VCaP (cell line): ENCODE results near the gene VPS13D.
A peak's percentile ranks its signal among the peaks of the same experiment; 100 is the strongest.
"Not testable (repeated sequence)": the region's sequence is repeated elsewhere in the genome, so short reads cannot be mapped to it uniquely, and the experiment has no call there.

Experiments used
- H3K27ac ChIP-seq: fragments of 450-650 bp; 2 replicates; pipeline ENCODE4 v1.5.1; 2017
- TF ChIP-seq, protein P1 (sequence below): fragments of 450-650 bp; conservative IDR thresholded peaks from 2 replicates; pipeline ENCODE4 v1.5.1; 2017; ENCODE audit warnings: mild to moderate bottlenecking, moderate library complexity

VPS13D gene

DNA sequence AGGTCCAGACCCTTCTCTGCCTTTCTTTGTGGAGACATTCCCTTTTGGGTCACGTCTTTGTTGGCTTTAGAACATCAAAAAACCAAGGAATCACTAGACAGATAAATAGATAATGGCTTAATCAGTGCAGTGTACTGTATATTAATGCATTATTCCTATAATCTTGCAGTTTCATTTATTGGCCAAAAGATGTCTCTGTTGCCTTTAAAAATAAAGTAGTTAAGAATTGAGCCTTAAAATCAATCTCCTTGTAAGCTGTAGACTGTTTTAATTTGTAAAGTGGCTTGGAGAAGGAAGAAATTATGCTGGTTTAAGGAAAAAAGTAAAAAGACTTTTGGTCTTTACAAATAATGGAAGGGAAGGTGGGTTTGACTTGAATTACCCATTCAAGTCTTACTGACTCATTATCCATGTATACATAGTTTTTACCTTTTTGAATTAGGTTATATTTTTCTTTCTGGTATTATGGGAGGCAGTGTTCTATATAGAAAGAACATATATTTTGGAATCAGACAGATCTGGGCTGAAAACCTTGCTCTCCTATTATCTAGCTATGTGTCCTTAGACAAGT, 84.6 kb downstream of the VPS13D start:
- TF ChIP-seq, protein P1, sequence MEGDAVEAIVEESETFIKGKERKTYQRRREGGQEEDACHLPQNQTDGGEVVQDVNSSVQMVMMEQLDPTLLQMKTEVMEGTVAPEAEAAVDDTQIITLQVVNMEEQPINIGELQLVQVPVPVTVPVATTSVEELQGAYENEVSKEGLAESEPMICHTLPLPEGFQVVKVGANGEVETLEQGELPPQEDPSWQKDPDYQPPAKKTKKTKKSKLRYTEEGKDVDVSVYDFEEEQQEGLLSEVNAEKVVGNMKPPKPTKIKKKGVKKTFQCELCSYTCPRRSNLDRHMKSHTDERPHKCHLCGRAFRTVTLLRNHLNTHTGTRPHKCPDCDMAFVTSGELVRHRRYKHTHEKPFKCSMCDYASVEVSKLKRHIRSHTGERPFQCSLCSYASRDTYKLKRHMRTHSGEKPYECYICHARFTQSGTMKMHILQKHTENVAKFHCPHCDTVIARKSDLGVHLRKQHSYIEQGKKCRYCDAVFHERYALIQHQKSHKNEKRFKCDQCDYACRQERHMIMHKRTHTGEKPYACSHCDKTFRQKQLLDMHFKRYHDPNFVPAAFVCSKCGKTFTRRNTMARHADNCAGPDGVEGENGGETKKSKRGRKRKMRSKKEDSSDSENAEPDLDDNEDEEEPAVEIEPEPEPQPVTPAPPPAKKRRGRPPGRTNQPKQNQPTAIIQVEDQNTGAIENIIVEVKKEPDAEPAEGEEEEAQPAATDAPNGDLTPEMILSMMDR: peak; percentile 72
- no peak overlapping the region for H3K27ac ChIP-seq

DNA sequence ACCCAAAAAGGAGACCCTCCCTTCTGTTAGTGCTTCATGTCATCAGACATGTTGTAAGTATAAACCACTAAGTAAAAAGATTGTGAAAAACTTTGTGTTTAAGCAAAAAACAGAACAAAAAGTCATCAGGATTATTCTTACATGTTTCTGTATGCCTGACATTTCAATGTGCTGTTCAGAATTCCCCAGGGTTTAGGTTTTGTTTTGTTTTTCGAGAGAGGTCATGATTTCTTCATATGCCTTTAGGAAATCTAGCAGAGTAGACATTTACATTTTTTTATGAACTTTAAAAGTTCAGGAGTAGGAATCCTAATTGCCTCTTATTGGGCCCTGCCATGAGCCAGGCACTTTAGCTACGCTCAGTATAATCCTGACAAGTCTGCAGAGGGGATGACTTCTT, 85.3 kb downstream of the VPS13D start:
- TF ChIP-seq, protein P1: no peak

DNA sequence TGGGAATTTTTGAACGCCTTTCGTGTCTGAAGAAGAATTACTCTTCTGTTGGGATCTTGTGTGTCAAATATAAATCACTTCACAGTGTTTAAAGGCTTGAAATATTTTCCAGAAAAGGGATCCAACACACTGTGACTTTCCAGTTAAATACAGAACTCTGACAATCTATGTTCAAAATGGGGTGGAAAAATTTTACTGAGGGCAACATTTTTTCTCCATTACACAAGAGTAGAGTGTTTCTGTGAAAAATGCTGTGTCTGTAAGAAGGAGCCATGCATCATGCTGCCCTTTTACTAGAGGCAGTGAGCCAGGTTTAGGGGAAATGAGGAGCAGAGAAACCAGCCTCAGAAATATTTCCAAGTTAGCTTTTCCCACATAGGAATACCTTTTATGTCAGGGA, 86.5 kb downstream of the VPS13D start:
- TF ChIP-seq, protein P1: no peak

More for the DNA sequence above, 85.3 kb downstream of the VPS13D start:
- no peak overlapping the region for H3K27ac ChIP-seq

DNA sequence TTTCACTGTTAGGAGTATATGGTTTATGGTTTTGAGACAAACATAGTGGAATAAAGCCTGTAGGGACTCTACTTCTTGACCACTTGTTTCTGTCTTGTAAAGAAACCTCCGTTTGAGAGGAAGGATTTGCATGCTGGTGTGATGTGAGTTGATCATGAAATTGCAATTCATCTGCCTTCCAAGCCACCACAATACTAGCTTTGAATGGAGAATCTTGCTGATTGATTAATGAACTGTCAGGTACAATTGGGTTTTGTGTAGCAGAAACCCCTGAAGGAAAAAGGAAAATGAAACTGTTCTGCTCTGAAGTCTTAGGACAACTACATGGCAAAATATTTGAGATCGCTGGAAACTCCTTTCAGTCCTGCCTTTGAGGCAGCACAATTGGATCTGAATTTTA, 90.7 kb downstream of the VPS13D start:
- H3K27ac ChIP-seq: no peak overlapping the region
- TF ChIP-seq, protein P1: no peak

More for the DNA sequence above, 86.5 kb downstream of the VPS13D start:
- no peak overlapping the region for H3K27ac ChIP-seq

DNA sequence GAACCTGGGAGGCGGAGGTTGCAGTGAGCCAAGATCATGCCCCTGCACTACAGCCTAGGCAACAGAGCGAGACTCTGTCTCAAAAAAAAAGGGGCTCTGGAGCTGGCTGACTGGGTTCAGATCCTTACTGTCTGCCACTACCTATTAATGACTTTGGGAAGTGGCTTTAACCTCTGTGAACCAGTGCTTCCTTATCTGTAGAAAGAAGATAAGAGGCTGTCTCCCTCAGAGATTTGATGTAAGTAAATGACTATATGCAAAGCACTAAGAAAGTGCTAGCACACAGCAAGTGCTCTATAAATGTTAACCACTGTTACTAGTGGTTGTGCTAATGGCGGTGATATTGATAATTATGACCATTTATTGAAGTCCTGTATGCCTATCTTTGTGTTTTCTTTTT, 94.6 kb downstream of the VPS13D start:
- H3K27ac ChIP-seq: no peak overlapping the region
- TF ChIP-seq, protein P1: no peak

DNA sequence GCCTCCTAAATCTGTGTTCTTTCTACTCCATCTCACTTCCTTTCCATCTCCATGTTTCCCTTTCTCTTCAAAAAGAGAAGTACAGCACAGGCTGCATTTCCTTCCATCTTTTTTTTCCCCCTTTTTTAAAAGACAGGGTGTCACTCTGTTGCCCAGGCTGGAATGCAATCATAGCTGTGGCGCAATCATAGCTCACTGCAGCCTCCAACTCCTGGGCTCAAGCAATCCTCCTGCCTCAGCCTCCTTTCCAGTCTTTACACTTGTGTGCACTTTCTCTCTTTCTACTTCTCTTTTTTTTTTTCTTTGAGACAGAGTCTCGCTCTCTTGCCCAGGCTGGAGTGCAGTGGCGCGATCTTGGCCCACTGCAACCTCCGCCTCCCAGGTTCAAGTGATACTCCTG, 95.1 kb downstream of the VPS13D start:
- not testable (repeated sequence) for H3K27ac ChIP-seq

DNA sequence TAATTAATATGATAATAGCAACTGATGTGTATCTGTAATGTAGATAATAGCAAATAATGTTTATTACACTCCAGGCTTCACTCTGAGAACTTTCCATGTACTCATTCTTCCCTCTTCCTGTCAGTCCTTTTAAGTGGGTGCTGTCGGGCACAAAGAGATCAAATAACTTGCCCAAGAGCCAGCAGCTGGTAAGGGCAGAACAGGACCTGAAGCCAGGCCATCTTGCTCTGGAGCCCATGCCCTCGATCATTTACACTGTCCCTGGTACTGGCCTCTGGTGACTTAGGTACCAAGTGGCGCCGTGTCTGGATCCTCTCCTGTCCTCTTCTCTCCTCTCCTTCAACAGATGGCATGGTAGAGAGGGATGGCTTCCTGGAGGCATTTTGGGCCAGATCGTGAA, 97.2 kb downstream of the VPS13D start:
- H3K27ac ChIP-seq: no peak overlapping the region
- TF ChIP-seq, protein P1: no peak

DNA sequence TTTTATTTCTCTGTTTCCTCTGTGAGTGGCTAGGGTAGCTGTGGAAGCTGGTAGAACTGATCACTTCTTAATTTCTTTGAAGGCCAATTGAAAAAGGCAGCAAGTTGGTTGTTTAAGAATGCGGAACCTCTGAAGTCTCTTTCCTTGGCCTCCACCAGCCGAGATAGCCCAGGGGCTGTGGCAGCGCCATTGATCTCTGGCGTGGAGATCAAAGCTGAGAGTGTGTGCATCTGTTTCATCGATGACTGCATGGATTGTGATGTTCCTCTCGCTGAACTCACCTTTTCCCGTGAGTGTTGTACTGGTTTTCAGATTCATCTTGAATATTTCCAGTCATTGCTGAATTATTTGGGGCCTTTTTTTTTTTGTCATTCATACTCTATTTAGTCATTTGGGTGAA, 97.7 kb downstream of the VPS13D start:
- TF ChIP-seq, protein P1: no peak
- no peak overlapping the region for H3K27ac ChIP-seq
